Neuronal stem cell (in vitro differentiated cells): ENCODE results near the gene TOM1L2.

Experiments
- DNase-seq: peaks from one replicate; pipeline ENCODE4 v3.0.0-alpha.2; 2013; ENCODE audit warnings: low spot score
- H2AFZ ChIP-seq: one replicate; pipeline ENCODE4 v1.6.1; 2013; ENCODE audit warnings: mild to moderate bottlenecking, low read length, inconsistent platforms
- H2AK5ac ChIP-seq: 2 replicates; pipeline ENCODE4 v1.6.1; 2013; ENCODE audit warnings: low read depth, mild to moderate bottlenecking, inconsistent platforms, low read length, moderate library complexity, mixed read lengths
- H2BK120ac ChIP-seq: 2 replicates; pipeline ENCODE4 v1.6.1; 2013; ENCODE audit warnings: low read depth, mild to moderate bottlenecking, inconsistent platforms, low read length, moderate library complexity, mixed read lengths
- H2BK12ac ChIP-seq: one replicate; pipeline ENCODE4 v1.6.1; 2013; ENCODE audit warnings: low read length, inconsistent platforms
- H2BK15ac ChIP-seq: 2 replicates; pipeline ENCODE4 v1.6.1; 2013; ENCODE audit warnings: mild to moderate bottlenecking, low read length, inconsistent platforms, mixed read lengths
- H2BK5ac ChIP-seq: one replicate; pipeline ENCODE4 v1.6.1; 2013; ENCODE audit warnings: inconsistent platforms, mild to moderate bottlenecking, low read length, moderate library complexity
- H3K14ac ChIP-seq: one replicate; pipeline ENCODE4 v1.6.1; 2013; ENCODE audit warnings: low read length, inconsistent platforms
- H3K18ac ChIP-seq: 2 replicates; pipeline ENCODE4 v1.6.1; 2013; ENCODE audit warnings: low read length, inconsistent platforms
- H3K23ac ChIP-seq: 2 replicates; pipeline ENCODE4 v1.6.1; 2013; ENCODE audit warnings: low read depth, mild to moderate bottlenecking, mixed read lengths, low read length, inconsistent platforms; ENCODE audit not compliant: poor library complexity
- H3K27ac ChIP-seq: replicated peaks from 3 replicates; pipeline ENCODE4 v1.5.1; 2013; ENCODE audit warnings: low read length, inconsistent platforms
- H3K27me3 ChIP-seq, 3 experiments: 2 replicates each; pipeline ENCODE4 v1.6.1; 2013; ENCODE audit warnings: low read length in 3 of 3, mild to moderate bottlenecking in 2 of 3, inconsistent platforms in 1 of 3, low read depth in 1 of 3, mixed read lengths in 1 of 3, moderate library complexity in 1 of 3; ENCODE audit not compliant: control insufficient read depth in 3 of 3, insufficient read depth in 3 of 3
- H3K36me3 ChIP-seq, 2 donors: replicated peaks in 1 of 2; 2 replicates each; pipeline ENCODE4 v1.6.1; 2013; ENCODE audit warnings: low read length in 2 of 2; ENCODE audit not compliant: control insufficient read depth in 2 of 2, insufficient read depth in 2 of 2
- H3K4ac ChIP-seq: 2 replicates; pipeline ENCODE4 v1.6.1; 2013; ENCODE audit warnings: inconsistent platforms, mild to moderate bottlenecking, low read length, moderate library complexity
- H3K4me1 ChIP-seq, 2 donors: 1 replicate in 1 of 2; 2 replicates in 1 of 2; pipeline ENCODE4 v1.6.1; 2013; ENCODE audit warnings: low read length in 2 of 2, low read depth in 1 of 2; ENCODE audit not compliant: control insufficient read depth in 2 of 2, insufficient read depth in 1 of 2
- H3K4me2 ChIP-seq: one replicate; pipeline ENCODE4 v1.6.1; 2013; ENCODE audit warnings: mild to moderate bottlenecking, low read length, inconsistent platforms; ENCODE audit not compliant: insufficient read depth, poor library complexity, severe bottlenecking
- H3K4me3 ChIP-seq, 2 donors: 2 replicates each; pipeline ENCODE4 v1.5.1; 2013; ENCODE audit warnings: low read length in 2 of 2, mild to moderate bottlenecking in 2 of 2, inconsistent platforms in 1 of 2, moderate library complexity in 1 of 2
- H3K79me1 ChIP-seq: one replicate; pipeline ENCODE4 v1.6.1; 2013; ENCODE audit warnings: low read depth, mild to moderate bottlenecking, inconsistent platforms, low read length, moderate library complexity
- H3K9ac ChIP-seq: one replicate; pipeline ENCODE4 v1.6.1; 2013; ENCODE audit warnings: mild to moderate bottlenecking, low read depth, low read length, inconsistent platforms; ENCODE audit not compliant: poor library complexity
- H3K9me3 ChIP-seq, 2 donors: replicated peaks in 1 of 2; 2 replicates each; pipeline versions ENCODE3 to v1.6.1; 2013; ENCODE audit warnings: low read length in 2 of 2, mild to moderate bottlenecking in 2 of 2, inconsistent platforms in 1 of 2, low read depth in 1 of 2, mixed read lengths in 1 of 2, moderate library complexity in 1 of 2; ENCODE audit not compliant: control insufficient read depth in 2 of 2, insufficient read depth in 1 of 2
- H4K8ac ChIP-seq: one replicate; pipeline ENCODE4 v1.6.1; 2013; ENCODE audit warnings: low read depth, mild to moderate bottlenecking, inconsistent platforms, low read length, moderate library complexity
- H4K91ac ChIP-seq: one replicate; pipeline ENCODE4 v1.6.1; 2013; ENCODE audit warnings: low read length, low read depth, mild to moderate bottlenecking, inconsistent platforms; ENCODE audit not compliant: poor library complexity
- WGBS, 2 donors: extraction: QIAGEN DNeasy Blood & Tissue Kit; methylation state at CpG; one replicate each; pipeline ENCODE4 v1.1.7; 2013; ENCODE audit warnings: missing lambda C conversion rate in 2 of 2, mixed read lengths in 1 of 2; ENCODE audit not compliant: insufficient read length in 2 of 2, insufficient replicate concordance in 1 of 2; ENCODE audit errors: extremely low coverage in 2 of 2; 5-methylcytosine and 5-hydroxymethylcytosine counted together

The TOM1L2 gene

GRCh38 chr17:17843096-17843495, 129.1 kb downstream of the TOM1L2 start:
- no peaks in the 10 kb centered on the region for H3K79me1 ChIP-seq
- no peak overlapping the region for H2BK15ac ChIP-seq
- no peak overlapping the region for H2BK12ac ChIP-seq
- no peak overlapping the region for H3K23ac ChIP-seq
- no peak overlapping the region for H2BK5ac ChIP-seq
- peaks cover 16 to 32% of the 10 kb centered on the region in 2 donors for H3K4me1 ChIP-seq
- peak overlapping the region; percentile 88 for H2AK5ac ChIP-seq
- H3K27me3 ChIP-seq = peaks cover 0 to 3% (median 0%) of the 10 kb centered on the region in 3 experiments
- DNase-seq = no peak
- peak overlapping the region; percentile 76 for H2BK120ac ChIP-seq
- no peaks in the 10 kb centered on the region for H3K9me3 ChIP-seq
- no peak overlapping the region for H3K4me3 ChIP-seq
- no peak overlapping the region for H2AFZ ChIP-seq
- no CpG with 5 or more reads among the region's 4 CpGs for WGBS, 2 donors
- no peak overlapping the region for H3K27ac ChIP-seq
- no peaks in the 10 kb centered on the region for H3K36me3 ChIP-seq
- no peak overlapping the region for H4K91ac ChIP-seq
- H3K4me2 ChIP-seq = no peak overlapping the region
- peak overlapping the region; percentile 69 for H3K18ac ChIP-seq
- H3K14ac ChIP-seq = no peak overlapping the region
- no peak overlapping the region for H4K8ac ChIP-seq
- H3K9ac ChIP-seq = no peak overlapping the region
- no peak overlapping the region for H3K4ac ChIP-seq

DNA sequence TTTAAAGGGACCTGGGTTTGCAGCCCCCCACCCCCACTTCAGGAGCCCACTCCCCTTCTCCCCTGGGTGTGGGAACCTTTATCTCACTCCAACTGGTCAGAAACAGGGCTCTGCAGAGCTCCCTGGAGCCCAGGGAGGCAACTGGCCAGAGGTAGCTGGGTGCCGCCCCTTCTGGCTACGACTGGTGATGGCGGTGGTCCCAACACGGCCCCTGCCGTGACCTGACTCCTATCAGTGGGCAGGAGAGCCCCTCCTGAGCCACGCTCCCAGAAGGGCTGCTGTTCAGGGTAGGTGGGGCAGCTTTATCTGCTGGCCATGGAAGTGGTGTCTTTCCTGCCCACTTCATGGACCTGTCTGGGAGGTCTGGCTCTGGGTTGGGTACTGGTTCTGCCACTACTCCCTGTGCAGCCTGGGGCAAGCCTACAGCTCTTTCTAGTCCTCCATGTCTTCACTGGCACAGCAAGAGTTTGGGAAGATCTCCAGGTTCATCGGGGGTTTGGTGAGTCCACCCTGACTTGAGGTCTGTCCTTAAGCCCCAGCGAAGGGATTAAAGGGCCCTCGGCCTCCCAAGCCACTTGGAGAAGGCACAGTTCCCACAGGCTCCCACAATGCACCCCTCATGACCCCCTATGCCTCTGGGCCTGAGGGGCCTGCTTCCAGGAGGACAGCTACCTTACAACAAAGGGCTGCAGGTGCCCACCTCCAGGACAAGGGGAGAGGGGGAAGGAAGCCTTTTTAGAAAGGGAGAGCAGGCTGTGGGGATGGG, 129.9 kb downstream of the TOM1L2 start:
- Histone ChIP-seq H3K14ac (no peak overlapping the region), H3K27ac (no peak overlapping the region), H4K8ac (no peak overlapping the region), H2AK5ac (peak overlapping the region; percentile 98), H3K27me3 (peaks cover 0 to 3% (median 0%) of the 10 kb centered on the region in 3 experiments), H3K79me1 (no peaks in the 10 kb centered on the region), H4K91ac (peak overlapping the region; percentile 99), H2BK5ac (peak overlapping the region; percentile 84), H3K4me1 (peaks cover 23 to 34% of the 10 kb centered on the region in 2 donors), H2AFZ (no peak overlapping the region), H2BK12ac (peak overlapping the region; percentile 97), H2BK15ac (peak overlapping the region; percentile 18), H3K4ac (peak overlapping the region; percentile 28), H3K4me2 (no peak overlapping the region), H2BK120ac (peak overlapping the region; percentile 13), H3K18ac (peak overlapping the region; percentile 91), H3K9ac (no peak overlapping the region), H3K9me3 (no peaks in the 10 kb centered on the region), H3K23ac (no peak overlapping the region), H3K36me3 (no peaks in the 10 kb centered on the region), H3K4me3 (no peak overlapping the region)
- DNase-seq = no peak
- whole genome bisulfite sequencing, 2 donors = no CpG with 5 or more reads among the region's 9 CpGs

GRCh38 chr17:17841601-17842025, 130.6 kb downstream of the TOM1L2 start:
- peaks cover 0 to 3% (median 0%) of the 10 kb centered on the region in 3 experiments for H3K27me3 ChIP-seq
- H2AK5ac ChIP-seq = peak overlapping the region; percentile 98
- H3K23ac ChIP-seq = no peak overlapping the region
- H2BK12ac ChIP-seq = peak overlapping the region; percentile 2
- peak overlapping the region; percentile 91 for H3K18ac ChIP-seq
- no peak overlapping the region for H3K4me3 ChIP-seq
- peak overlapping the region; percentile 13 for H2BK120ac ChIP-seq
- H3K9ac ChIP-seq = no peak overlapping the region
- no peak overlapping the region for H3K4me2 ChIP-seq
- WGBS, 2 donors = no CpG with 5 or more reads among the region's 1 CpG
- peak overlapping the region; percentile 99 for H4K91ac ChIP-seq
- no peaks in the 10 kb centered on the region for H3K79me1 ChIP-seq
- H3K4ac ChIP-seq = peak overlapping the region; percentile 1
- H3K14ac ChIP-seq = no peak overlapping the region
- peaks cover 25 to 35% of the 10 kb centered on the region in 2 donors for H3K4me1 ChIP-seq
- peak overlapping the region; percentile 84 for H2BK5ac ChIP-seq
- no peak for DNase-seq
- H3K27ac ChIP-seq = no peak overlapping the region
- peak overlapping the region; percentile 28 for H2BK15ac ChIP-seq
- peak overlapping the region; percentile 5 for H2AFZ ChIP-seq
- no peak overlapping the region for H4K8ac ChIP-seq
- H3K9me3 ChIP-seq = no peaks in the 10 kb centered on the region
- H3K36me3 ChIP-seq = no peaks in the 10 kb centered on the region

- peak overlapping the region; percentile 84 for H3K27ac ChIP-seq
- peaks cover 0 to 3% (median 0%) of the 10 kb centered on the region in 3 experiments for H3K27me3 ChIP-seq
- peak overlapping the region; percentile 81 for H2BK15ac ChIP-seq
- no peak overlapping the region for H3K9ac ChIP-seq
- H3K79me1 ChIP-seq = no peaks in the 10 kb centered on the region
- no peak overlapping the region for H3K14ac ChIP-seq
- H2AK5ac ChIP-seq = peak overlapping the region; percentile 98
- no peak overlapping the region for H3K4me3 ChIP-seq
- peak overlapping the region; percentile 80 for H3K4me2 ChIP-seq
- H4K8ac ChIP-seq = peak overlapping the region; percentile 94
- no peaks in the 10 kb centered on the region for H3K36me3 ChIP-seq
- peaks cover 26 to 35% of the 10 kb centered on the region in 2 donors for H3K4me1 ChIP-seq
- H4K91ac ChIP-seq = no peak overlapping the region
- peak overlapping the region; percentile 99 for H3K4ac ChIP-seq
- H2BK12ac ChIP-seq = peak overlapping the region; percentile 35
- DNase-seq = no peak
- H3K23ac ChIP-seq = peak overlapping the region; percentile 82
- peak overlapping the region; percentile 84 for H2BK5ac ChIP-seq
- WGBS, 2 donors = no CpG with 5 or more reads among the region's 7 CpGs
- H2AFZ ChIP-seq = peak overlapping the region; percentile 5
- H3K18ac ChIP-seq = peak overlapping the region; percentile 49
- peak overlapping the region; percentile 56 for H2BK120ac ChIP-seq
- H3K9me3 ChIP-seq = no peaks in the 10 kb centered on the region
These were observed 131.2 kb downstream of the TOM1L2 start for GRCh38 chr17:17840751-17841591.
